GM19372 (cell line): Measurements from ENCODE around the gene FAM110C.
"Not testable (repeated sequence)": the region's sequence is repeated elsewhere in the genome, so short reads cannot be mapped to it uniquely, and the experiment has no call there.

Source experiments
- ATAC-seq: cut with Tn5 transposase; IDR thresholded peaks from one replicate; pipeline ENCODE4 v1.9.1; 2021; ENCODE audit warnings: mild to moderate bottlenecking, low read depth, moderate library complexity; ENCODE audit not compliant: unreplicated experiment

The FAM110C gene

DNA sequence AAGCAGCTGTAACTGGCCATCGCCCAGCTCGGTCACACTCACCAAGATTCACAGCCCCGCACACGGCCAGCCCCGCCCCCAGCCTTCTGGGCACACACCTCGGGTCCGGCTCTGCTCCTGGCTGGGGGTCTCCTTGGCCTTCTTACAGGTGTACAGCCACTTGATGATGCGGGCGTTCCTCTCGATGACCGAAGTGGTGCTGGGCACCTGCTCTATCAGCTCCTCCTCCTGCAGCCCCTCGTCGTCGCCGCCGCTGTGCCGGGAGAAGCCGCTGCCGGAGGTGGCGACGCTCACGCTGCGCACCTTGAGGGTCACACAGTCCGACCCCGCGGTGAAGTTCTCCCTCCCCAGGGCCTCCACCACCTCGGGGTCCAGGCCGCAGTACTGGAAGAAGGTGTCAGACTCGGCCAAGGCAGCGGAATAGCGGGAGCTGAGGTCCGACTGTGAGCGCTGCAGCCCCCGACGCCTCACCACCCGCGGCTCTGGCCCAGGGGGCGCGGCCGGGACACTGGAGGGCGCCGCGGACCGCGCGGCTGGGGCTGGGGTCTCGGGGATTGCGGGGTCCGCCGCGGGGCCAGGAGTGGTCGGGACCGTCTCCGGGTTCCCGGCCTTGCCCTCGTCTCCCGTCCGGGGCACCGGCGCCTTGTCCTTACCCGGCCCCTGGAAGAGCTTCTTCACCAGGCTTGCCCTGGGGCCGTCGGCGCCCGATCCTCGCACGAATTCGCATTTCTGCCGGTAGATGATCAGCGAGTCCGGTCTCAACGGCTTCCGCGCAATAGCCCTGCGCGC, 769 bp downstream of the FAM110C start:
- no peak for ATAC-seq

DNA sequence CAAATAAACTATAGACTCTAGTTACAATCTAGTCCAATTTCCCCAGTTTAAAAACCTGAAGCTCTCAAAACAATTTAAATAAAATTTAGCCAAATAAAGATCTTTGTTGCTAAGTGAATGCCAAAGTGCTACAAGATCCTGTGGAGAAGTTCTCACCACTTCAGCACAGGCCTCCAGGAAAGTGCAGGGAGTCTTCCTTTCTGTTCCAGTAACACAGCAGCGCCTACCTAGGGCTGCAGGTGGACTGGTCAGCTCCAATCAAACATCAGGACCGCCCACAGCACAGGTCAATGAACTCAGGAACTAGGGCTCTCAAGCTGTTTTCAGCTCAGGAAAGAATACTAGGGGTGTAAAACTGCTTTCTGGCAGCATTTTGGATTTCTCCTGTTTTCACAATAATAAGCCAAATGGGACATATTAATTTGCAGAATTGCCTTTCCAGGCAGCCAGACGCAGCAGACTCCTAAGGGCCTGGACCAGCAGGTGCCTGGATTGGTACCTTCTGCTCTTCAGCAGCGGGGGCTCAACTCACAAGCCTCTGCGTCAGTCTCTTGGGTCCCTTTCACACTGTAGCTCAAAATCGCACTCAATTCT, 1.5 kb downstream of the FAM110C start:
- ATAC-seq, result no peak

DNA sequence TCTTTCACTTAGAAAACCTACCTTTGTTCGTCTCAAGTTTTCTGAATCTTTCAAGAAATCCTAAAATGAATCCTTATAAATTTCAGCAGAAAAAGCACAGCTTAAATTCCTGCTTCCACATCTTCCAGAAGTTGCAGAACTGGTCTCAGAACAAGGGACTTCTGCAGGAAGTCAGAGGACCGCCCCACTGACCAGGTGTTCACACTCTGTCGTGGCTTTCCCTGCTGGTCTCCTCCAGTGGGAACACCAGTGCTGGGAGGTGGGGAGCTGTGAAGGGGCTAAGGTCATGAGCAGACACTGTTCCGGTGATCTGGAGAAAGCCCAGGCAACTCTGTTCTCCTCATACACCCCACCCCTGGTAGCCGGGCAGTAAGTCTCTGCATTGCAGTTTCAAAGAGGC, 3.5 kb downstream of the FAM110C start:
- ATAC-seq, result no peak

GRCh38 chr2:40465-40864, 5.8 kb downstream of the FAM110C start:
- no peak for ATAC-seq

GRCh38 chr2:38155-38554, 8.2 kb downstream of the FAM110C start:
- ATAC-seq, result no peak

DNA sequence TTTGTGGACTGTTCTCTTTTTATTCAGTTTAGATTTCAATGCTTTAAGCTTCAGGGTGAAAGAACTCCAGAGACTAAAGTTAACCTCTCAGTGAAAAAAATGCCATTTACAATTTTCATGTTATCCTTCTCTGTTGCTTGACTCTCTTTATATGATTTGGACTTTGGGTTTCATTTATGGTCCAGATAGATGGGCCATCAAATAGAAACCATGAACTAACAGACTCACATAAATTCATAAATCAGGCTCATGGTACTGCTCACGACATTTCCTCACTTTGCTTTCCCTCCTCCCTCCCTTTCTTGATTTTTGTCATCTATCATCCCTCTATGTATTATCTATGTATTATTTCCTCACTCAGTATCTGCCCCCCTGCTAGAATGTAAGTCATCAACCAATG, 10.0 kb downstream of the FAM110C start:
- no peak for ATAC-seq

DNA sequence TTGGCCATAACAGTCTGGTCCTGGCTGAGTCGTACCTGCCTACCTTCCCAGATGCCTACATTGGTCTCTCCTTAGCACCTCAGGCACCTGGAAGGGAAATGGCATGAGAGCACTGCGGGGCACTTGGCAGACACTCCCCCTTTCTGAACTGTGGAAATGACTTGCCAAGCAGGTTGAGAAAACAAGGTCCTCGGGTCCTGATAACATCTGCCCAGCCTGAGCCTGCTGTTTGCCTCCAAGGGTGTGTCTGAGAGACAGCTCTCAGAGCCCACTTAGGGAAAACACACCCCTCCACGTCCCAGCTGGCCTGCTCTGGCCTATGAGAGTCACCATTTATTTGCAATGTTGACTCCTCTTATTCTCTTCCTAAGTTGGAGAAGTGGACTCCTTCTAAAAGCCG, 10.5 kb downstream of the FAM110C start:
- ATAC-seq, result no peak

- ATAC-seq, result no peak
Observed at GRCh38 chr2:33620-34019, 12.7 kb downstream of the FAM110C start.

DNA sequence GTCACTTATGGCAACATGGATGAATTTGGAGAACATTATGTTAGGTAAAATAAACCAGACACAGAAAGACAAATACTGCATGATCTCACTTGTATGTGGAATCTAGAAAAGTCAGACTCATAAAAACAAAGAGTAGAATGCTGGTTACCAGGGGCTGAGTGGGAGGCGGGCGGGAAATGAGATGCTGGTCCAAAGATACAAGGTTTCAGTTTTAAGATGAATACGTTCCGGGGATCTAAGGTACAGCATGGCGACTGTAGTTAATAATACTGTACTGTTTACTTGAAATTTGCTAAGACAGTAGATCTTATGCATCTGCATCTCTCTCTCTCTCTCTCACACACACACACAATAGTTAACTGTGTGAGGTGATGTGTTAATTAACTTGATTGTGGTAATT, 14.2 kb downstream of the FAM110C start:
- no peak for ATAC-seq

- ATAC-seq, result no peak
Observed at GRCh38 chr2:29253-29652, 17.1 kb downstream of the FAM110C start.

GRCh38 chr2:28406-28975, 17.8 kb downstream of the FAM110C start:
- no peak for ATAC-seq

DNA sequence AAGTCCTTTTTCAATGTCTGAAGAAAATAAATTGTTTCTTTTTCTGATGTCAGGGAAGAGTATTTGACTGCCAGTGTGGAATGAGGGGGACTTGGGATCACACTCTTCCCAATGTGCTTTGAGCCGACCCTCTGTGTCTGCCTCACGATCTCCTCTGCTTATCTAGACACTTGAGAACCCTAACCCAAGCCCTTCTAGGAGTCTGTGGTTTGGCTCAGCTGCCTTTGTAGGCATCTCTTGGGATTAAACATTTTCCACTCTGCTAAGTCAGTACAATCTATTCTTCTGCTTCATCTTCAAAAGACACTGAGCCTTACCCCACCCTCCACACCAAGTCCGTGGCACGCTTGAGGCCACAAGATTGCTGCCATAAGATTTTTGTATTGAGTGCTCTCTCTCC, 19.4 kb downstream of the FAM110C start:
- ATAC-seq, result no peak

DNA sequence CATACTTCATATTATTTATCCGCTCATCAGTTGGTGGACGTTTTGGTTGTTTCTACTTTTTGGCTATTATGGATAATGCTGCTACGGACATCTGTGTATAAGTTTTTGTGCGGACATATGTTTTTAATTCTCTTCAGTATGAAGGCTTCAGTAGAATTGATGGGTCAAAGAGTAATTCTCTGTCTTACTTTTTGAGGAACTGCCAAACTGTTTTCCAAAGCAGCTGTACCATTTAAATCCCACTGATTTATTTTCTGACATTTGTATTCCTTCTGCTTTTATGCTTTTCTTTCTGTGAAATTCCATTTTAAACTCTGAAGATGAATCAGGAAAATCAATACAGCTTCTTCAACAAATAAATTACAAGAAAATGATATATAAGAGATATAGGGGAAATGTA, 20.8 kb downstream of the FAM110C start:
- no peak for ATAC-seq

DNA sequence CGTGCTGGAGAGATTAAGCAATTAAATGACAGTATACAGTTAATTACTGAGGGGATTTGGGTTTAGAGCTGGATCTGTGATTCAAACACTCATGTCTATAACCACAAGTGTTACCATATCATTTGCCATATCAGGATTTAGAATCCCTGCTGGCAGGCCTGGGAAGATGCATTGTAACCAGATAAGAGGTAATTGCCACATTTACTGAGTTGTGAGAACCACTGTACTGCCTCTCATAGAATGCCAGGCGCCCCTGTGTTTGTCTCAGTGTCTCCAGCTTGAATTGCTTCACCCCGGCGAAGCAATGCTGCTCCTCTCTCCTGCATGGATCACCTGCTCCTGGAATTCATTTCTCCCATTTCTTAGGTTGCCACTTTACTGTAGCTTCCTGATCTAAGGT, 21.7 kb downstream of the FAM110C start:
- ATAC-seq, result not testable (repeated sequence)

GRCh38 chr2:24107-24506, 22.2 kb downstream of the FAM110C start:
- peak; percentile 87 for ATAC-seq

- no peak for ATAC-seq
Observed at GRCh38 chr2:23283-23682, 23.0 kb downstream of the FAM110C start.

- ATAC-seq, result not testable (repeated sequence)
Observed at GRCh38 chr2:22244-22643, 24.1 kb downstream of the FAM110C start.

GRCh38 chr2:20259-20658, 26.0 kb downstream of the FAM110C start:
- ATAC-seq, result not testable (repeated sequence)

- ATAC-seq, result no peak
Observed at GRCh38 chr2:19505-19904, 26.8 kb downstream of the FAM110C start.

DNA sequence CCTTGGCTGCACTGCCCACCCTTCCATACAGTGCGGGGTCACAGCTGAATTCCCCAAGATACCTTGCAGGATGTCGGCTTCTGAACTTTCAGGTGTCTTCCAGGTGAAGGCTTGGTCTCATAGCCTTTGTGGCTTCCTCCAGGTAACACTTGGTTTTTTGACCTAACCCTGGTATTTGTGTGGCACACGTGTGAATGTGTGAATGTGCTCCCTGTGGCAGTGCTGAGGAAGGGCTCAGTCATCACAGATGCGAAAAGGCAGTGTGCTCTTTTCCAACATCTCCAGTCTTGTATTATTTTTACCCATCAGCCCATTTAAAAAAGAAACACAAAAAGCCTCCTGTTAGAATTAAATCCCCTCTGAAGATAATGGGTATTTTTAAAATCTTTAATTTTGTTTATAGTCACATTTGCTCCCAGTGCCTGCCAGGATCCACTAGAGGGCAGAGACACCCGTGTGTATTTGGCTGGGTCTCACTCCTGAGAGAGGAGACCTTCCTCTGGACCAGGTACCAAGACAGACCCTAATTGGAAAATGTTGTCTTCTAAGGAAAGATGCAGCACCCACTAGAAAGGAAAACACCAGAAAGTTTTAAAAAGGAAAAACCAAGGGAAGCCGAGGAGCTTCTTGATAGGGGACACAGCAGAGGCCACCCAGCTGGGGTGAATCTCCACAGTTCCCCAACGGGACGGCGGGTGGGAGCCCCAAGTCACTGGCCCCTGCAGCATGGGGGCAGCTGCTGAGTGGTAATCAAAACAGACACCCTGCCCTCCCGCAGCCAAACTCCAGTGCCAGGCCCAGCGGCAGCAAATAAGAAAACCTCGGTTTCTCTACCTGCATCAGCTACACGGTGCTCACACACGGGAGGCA, 27.7 kb downstream of the FAM110C start:
- ATAC-seq, result no peak

- ATAC-seq, result not testable (repeated sequence)
Observed at GRCh38 chr2:15916-16315, 30.4 kb downstream of the FAM110C start.
